Karpas-422 (cell line): ENCODE measurements around the gene CUEDC2. TPM values are rescaled to one million over a fixed set of nuclear protein-coding genes. Genes with fewer than 3 reads are reported as not detected.

Experiments
- small RNA-seq: library from RNA; depleted of rRNA; stranded (forward); fragments of <200 nt; gene quantifications from one replicate; pipeline ENCODE3, GENCODE V24; 2014
- total RNA-seq: library from RNA; depleted of rRNA; stranded (reverse); fragments of >200 nt; shearing (Covaris generic); gene quantifications from 2 replicates; pipeline ENCODE4 v1.2.3, GENCODE V29; 2014; ENCODE audit warnings: low replicate concordance; rRNA removed

The CUEDC2 gene
- total RNA-seq, 1 experiment from 2014 or later, result 27.1 TPM

Small RNA genes within 50 kb of the gene (small RNA-seq; reads per million reads assigned to genes)
- gene MIR146B, result 139 reads per million, percentile 99 among the genes with 10 or more reads in this experiment

Other genes starting within 250 kb of the CUEDC2 start
- not detected in 2 replicates for gene ELOVL3, start 206.3 kb downstream of the CUEDC2 start, total RNA-seq
- gene PITX3, start 191.1 kb downstream of the CUEDC2 start, total RNA-seq, result not detected in 2 replicates
- gene GBF1, start 187.0 kb downstream of the CUEDC2 start, total RNA-seq, result 7.6 and 12.5 TPM in 2 replicates
- 3.1 and 7.4 TPM in 2 replicates for gene NFKB2, start 36.9 kb downstream of the CUEDC2 start, total RNA-seq
- gene PSD, start 13.8 kb downstream of the CUEDC2 start, total RNA-seq, result 0.19 and 0.61 TPM in 2 replicates
- 2.4 and 3.6 TPM in 2 replicates for gene FBXL15, start 11.7 kb downstream of the CUEDC2 start, total RNA-seq
- gene C10orf95, start 19.0 kb upstream of the CUEDC2 start, total RNA-seq, result 0.78 TPM in 1 of 2 replicates, not detected in the other
- gene ACTR1A, start 70.1 kb upstream of the CUEDC2 start, total RNA-seq, result 69.8 and 83.7 TPM in 2 replicates
- 5.9 and 9.2 TPM in 2 replicates for gene SUFU, start 71.4 kb upstream of the CUEDC2 start, total RNA-seq
- 94.4 and 111 TPM in 2 replicates for gene TRIM8, start 211.9 kb upstream of the CUEDC2 start, total RNA-seq